Renal cortical epithelial cell (primary cell): ENCODE measurements around the gene KLHDC10. TPM values are rescaled to one million over a fixed set of nuclear protein-coding genes. Genes with fewer than 3 reads are reported as not detected.
"Not testable (repeated sequence)": the region's sequence is repeated elsewhere in the genome, so short reads cannot be mapped to it uniquely, and the experiment has no call there.

Source experiments
- DNase-seq: peaks from one replicate; pipeline ENCODE4 v3.0.0-alpha.2; 2011; ENCODE audit warnings: low read depth
- total RNA-seq: library from RNA; depleted of rRNA; stranded (reverse); fragments of >200 nt; gene quantifications from 2 replicates; pipeline ENCODE4 v1.2.3, GENCODE V29; 2014

The KLHDC10 gene
- total RNA-seq, 1 donor from 2014 or later = 48.8 TPM

- no peak for DNase-seq
Measured at GRCh38 chr7:130154501-130155317, 84.4 kb downstream of the KLHDC10 start.

GRCh38 chr7:130156140-130156539 lies 85.8 kb downstream of the KLHDC10 start:
- DNase-seq = no peak

GRCh38 chr7:130157700-130158099 lies 87.4 kb downstream of the KLHDC10 start:
- no peak for DNase-seq

GRCh38 chr7:130160023-130160422 lies 89.7 kb downstream of the KLHDC10 start:
- no peak for DNase-seq

GRCh38 chr7:130160455-130160854 lies 90.1 kb downstream of the KLHDC10 start:
- DNase-seq = no peak

- DNase-seq = no peak
Measured at GRCh38 chr7:130162196-130162595, 91.9 kb downstream of the KLHDC10 start.

DNA sequence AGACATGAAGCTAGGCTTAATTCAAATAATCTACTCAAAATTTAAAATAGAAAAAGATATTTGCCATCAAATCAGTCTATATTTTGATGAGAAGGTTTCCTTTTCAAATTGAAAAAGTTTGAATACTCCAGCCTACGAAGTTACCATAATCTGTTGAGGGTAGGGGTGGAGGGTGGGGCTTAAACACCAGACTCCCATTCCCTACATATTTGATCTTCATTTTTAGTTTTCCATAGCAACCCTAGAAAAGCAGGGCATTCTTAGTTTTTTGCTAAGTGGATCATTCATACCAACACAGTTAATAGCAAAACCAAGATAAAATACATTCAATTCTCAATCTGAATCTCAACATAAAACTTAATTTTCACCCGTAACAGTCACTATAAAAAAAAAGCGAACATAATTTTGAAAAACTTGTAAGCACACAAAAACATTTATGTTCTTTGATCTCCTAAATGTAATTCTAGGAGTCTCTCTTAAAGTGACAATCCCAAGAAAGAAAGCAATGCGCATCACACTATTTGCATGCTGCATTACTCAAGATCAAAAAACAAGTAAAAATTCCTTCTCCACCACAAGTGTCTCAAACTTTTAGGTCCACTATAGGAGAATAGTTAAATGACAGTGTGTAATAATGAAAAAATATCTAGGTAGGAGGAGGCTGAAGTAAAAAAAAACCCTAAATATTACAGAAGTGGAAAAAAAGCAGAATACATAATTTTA lies 104.1 kb downstream of the KLHDC10 start:
- DNase-seq = no peak

DNA sequence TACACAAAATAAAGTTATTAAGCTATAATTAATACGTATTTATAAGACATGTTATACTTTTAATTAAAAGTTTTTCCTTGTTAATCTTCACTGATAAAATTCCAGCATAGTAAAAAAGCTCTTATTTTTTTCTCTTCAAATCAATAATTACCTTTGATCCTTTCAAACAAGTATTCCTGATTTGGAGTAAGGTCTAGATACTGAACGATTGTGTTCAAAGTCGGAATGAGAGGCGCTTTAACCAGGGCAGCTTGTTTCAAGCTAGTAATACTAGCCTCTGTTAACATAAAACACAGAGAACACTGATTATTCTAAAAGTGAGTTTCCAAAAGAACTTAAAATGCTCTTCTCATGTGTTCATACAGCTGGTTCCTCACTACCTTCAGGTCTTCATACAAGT lies 107.9 kb downstream of the KLHDC10 start:
- DNase-seq = no peak

- DNase-seq = no peak
Measured at GRCh38 chr7:130179631-130180030, 109.3 kb downstream of the KLHDC10 start.

DNA sequence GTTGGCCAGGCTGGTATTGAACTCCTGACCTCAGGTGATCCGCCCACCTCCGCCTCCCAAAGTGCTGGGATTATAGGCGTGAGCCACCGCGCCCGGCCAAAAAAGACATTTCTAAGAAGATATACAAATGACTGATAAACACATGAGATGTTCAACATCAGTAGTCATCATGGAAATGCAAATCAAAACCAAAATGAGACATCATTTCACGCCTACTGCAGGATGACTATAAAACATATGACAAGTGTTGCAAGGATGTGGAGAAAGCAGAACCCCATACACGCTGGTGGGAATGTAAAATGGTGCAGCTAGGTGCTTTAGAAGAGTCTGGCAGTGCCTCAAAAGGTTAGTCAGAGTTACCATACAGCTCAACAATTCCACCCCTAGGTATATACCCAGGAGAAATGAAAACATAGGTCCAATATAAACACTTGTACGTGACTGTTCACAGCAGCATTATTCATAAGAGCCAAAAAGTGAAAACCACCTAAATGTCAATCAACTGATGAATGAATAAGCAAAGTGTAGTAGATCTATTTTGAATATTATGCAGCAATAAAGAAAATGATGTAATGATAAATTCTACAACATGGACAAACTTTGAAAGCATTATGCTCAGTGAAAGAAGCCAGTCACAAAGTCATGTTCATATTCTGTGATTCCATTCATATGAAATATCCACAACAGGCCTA lies 110.4 kb downstream of the KLHDC10 start:
- no peak for DNase-seq

GRCh38 chr7:130181263-130181605 lies 110.9 kb downstream of the KLHDC10 start:
- DNase-seq = no peak

- no peak for DNase-seq
Measured at GRCh38 chr7:130182990-130183389, 112.7 kb downstream of the KLHDC10 start.

GRCh38 chr7:130184349-130184748 lies 114.0 kb downstream of the KLHDC10 start:
- not testable (repeated sequence) for DNase-seq

Other genes starting within 250 kb of the KLHDC10 start
- 126 and 201 TPM in 2 replicates for gene UBE2H, start 117.6 kb upstream of the KLHDC10 start, total RNA-seq
- 29.1 and 29.2 TPM in 2 replicates for gene ZC3HC1, start 19.2 kb upstream of the KLHDC10 start, total RNA-seq
- 8.0 and 11.4 TPM in 2 replicates for gene TMEM209, start 134.9 kb downstream of the KLHDC10 start, total RNA-seq
- gene SSMEM1, start 137.3 kb downstream of the KLHDC10 start, total RNA-seq = not detected in 2 replicates
- gene CPA2, start 196.3 kb downstream of the KLHDC10 start, total RNA-seq = not detected in 2 replicates
- gene CPA4, start 222.6 kb downstream of the KLHDC10 start, total RNA-seq = 4.7 and 22.7 TPM in 2 replicates